HCT116 (cell line): ENCODE results near the gene GGT7.
A peak's percentile ranks its signal among the peaks of the same experiment; 100 is the strongest.

Experiments used
- CBX3 ChIP-seq: IDR thresholded peaks from 2 replicates; pipeline ENCODE4 v1.6.1; 2012; ENCODE audit warnings: low read depth
- CTCF ChIP-seq, 3 experiments: fragments of 200-600 bp in 1 of 3; sonication (generic) in 1 of 3; IDR thresholded peaks in 2 of 3; conservative IDR thresholded peaks in 1 of 3; 2 replicates each; pipeline ENCODE4 v1.5.1; 2012 to 2017; ENCODE audit warnings: low read depth in 2 of 3, low read length in 2 of 3, antibody characterized with exemption in 1 of 3, borderline replicate concordance in 1 of 3, control low read depth in 1 of 3, mild to moderate bottlenecking in 1 of 3, mixed read lengths in 1 of 3, mixed run types in 1 of 3, moderate library complexity in 1 of 3; ENCODE audit not compliant: insufficient read depth in 1 of 3
- EGR1 ChIP-seq: IDR thresholded peaks from 2 replicates; pipeline ENCODE4 v1.6.1; 2012; ENCODE audit warnings: low read depth
- EZH2 ChIP-seq: fragments of 200-600 bp; sonication (generic); IDR thresholded peaks from 2 replicates; pipeline ENCODE4 v1.6.1; 2017; ENCODE audit warnings: antibody characterized with exemption, mixed run types
- EZH2phosphoT487 ChIP-seq: fragments of 200-600 bp; IDR thresholded peaks from 2 replicates; pipeline ENCODE4 v1.6.1; 2018; ENCODE audit warnings: antibody characterized with exemption, borderline replicate concordance
- JUND ChIP-seq: IDR thresholded peaks from 2 replicates; pipeline ENCODE4 v1.6.1; 2012
- POLR2A ChIP-seq: IDR thresholded peaks from 2 replicates; pipeline ENCODE4 v1.7.0; 2011; ENCODE audit warnings: borderline replicate concordance; ENCODE audit not compliant: insufficient read depth, insufficient read length; ENCODE audit errors: extremely low read depth
- POLR2AphosphoS5 ChIP-seq: IDR thresholded peaks from 2 replicates; pipeline ENCODE4 v1.6.1; 2011; ENCODE audit warnings: mild to moderate bottlenecking, low read depth, low read length, moderate library complexity
- RAD21 ChIP-seq: IDR thresholded peaks from 2 replicates; pipeline ENCODE4 v1.6.1; 2012; ENCODE audit warnings: low read depth, mild to moderate bottlenecking
- TCF7L2 ChIP-seq: IDR thresholded peaks from 2 replicates; pipeline ENCODE4 v1.7.0; 2011; ENCODE audit warnings: borderline replicate concordance, inconsistent platforms; ENCODE audit not compliant: insufficient read depth, insufficient read length; ENCODE audit errors: extremely low read depth
- YY1 ChIP-seq: IDR thresholded peaks from 2 replicates; pipeline ENCODE4 v1.6.1; 2011; ENCODE audit warnings: low read length, low read depth, moderate library complexity, mild to moderate bottlenecking; ENCODE audit not compliant: insufficient replicate concordance; ENCODE audit errors: extremely low read depth

- TF ChIP-seq EGR1 (no peak), JUND (peak; percentile 76), POLR2A (no peak), POLR2AphosphoS5 (peak; percentile 47; the same call in 1 of the 2 replicates), CTCF (IDR thresholded peaks at IDR 0.05 in 2 of 3, conservative IDR thresholded peaks at IDR 0.05 in 1 of 3; ENCODE audit: borderline replicate concordance in 1 of 3, insufficient read depth in 1 of 3, low read depth in 2 of 3, low read length in 2 of 3) (no peak), CBX3 (0 out of 2 replicates have a peak, but pooled peaks have one; percentile 28), TCF7L2 (peak; percentile 51), YY1 (no peak), EZH2phosphoT487 (no peak), EZH2 (no peak), RAD21 (no peak)
Measured at GRCh38 chr20:34891166-34892062, 18.8 kb upstream of the GGT7 start.
